NCI-H1092 treated with DMSO at 0.1 percent for 48 hours (cell line): Measurements from ENCODE around the gene CACNA1C.

Experiments
- DNase-seq: peaks from one replicate; lab custom pipeline; 2025; lab: John Stamatoyannopoulos, UW

Gene CACNA1C

DNA sequence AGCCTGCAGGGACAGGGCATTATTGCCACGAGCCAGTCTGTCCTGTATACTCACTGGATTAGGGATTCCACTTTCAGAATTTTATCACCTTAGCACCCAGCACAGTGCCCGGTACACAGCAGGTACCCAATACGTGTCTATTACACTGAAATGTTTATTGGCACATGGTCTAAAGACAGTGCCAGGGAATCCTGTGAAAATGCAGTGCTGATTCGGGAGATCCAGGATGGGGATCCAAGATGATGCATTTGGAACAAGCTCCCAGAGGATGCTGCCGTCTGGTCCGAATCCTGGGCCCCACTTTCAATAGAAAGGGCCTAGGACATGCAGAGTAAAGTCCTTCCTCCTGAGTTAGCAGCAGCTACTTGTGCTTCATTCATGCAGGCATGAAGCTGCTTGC lies 230.7 kb downstream of the CACNA1C start:
- DNase-seq, result no peak

DNA sequence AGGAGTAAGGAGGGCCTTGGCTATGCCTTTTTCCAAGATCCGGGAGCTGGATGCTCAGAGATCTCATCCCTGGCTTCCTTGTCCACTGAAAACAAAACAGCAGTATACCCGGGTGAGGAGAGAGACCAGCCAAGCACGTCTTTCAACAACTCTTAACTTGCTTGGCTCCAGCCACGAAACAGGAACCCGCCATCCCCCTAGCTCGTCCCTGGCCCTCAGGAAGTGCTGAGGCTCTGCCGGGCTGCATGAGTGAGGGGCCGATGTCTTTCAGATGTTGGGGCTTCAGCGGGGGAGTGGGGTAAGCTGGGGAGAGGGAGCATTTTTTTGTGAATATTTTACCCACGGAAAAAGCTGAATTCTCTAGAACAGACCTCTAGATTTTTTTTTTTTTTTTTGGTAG lies 231.1 kb downstream of the CACNA1C start:
- no peak for DNase-seq

DNA sequence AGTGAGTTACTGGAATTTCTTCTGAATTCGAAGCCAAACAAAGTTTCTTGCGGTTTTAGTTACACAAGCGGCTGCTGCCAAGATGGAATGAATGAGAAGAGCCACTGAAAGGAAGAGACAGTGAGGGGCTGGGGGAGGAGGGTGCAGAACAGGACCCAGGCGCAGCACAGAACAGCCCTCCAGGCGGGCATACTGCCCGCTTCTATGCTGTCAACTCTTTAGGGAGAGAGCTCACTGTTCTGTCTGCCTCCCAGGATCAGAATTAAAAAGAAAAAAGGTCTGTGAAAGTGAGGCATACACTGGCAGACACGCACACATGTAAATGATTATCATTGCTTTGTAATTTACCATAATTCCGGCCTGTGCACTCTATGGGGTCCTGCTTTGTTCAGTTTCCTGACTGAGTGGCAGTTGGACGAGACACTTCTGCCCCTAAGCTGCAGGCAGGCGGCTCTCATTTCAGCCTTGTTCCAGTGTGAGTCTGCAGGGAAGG lies 231.6 kb downstream of the CACNA1C start:
- peak; percentile 47 for DNase-seq

DNA sequence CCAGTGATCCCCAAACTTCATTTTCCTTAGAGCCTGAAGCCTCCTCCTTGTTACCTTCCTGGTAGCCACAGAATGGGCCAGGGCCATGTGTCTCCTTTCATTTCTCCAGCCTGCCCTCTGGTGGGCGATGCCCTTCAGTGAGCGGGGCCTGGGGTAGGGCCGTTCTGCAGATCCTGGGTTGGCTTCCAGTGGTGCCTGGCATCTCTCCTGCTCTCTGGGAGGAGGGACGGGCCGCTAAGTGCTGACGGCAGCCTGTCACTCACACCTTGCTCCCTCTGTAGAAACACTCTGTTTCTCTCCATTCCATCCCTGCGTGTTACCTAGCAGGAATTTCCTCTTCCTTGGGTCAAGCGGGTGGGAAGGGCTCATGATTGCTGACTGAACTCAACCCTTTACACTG lies 232.1 kb downstream of the CACNA1C start:
- peak; percentile 86 for DNase-seq

DNA sequence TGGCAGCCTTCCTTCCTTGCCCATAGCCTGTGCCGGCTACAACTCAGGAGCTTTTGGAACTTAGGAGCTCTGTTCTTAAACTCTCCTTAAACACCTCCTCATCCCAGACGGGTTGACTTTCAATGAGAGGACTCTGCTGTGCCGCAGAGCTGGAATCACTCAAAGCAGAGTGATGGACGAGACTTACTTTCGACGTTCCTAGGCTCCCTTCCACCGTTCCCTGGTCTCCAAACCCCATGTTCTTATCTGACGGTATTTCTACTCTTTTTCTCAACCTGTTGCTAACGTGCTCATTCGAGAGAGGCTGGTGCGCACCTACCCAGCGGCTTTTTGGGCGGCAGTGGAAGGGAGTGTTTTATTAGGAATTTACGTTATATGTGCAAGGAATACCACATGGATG lies 232.7 kb downstream of the CACNA1C start:
- no peak for DNase-seq

DNA sequence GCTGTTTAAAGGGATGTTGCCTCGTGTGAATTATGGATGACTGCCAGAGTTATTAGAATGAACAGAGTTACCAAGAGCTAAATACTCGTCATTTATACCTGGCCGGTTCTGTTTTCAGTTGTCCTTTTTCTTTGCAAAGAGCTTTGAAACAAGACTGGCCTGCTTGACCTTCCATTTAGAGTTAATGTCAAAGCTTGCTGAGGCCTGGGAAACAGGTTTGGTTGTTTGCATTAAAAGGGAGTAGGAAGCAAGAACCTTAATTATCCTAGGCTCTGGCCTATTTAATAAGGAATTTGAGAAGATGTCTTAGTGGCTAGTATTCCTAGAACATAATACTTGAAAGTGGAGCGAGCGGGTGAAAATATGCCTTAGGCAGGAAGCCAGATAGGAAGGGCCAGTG lies 233.3 kb downstream of the CACNA1C start:
- DNase-seq, result no peak

DNA sequence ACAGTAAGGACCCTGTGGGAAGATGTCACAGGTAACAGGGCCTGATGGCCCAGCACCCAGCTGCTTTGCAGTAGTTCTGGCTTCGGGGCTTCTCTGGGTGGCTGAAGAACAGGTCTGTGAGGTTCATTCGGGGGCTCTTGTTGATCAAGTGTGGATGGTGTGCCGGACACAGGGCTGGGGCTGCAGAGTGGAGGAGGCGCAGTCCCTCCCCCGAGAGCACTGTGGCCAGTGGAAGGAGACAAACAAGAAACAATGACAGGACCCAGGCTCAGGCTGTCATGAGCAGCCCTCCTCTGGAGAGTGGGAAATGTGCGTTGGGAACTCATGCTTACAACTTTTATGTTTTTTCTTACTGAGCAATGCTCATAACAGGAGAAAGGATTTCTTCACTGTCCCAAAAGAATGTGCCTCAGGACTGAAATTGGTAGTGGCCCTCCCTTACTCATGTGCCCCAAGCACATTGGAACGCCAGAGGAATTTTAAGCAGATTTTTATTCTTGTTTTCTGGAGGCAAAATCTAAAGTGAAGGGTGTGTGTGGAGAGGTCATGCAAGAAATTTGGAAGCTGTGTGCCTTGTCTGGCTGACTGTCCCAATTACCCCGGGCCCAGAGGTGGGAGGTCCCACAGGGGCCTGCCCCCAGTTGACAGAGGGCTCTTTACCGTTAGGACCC lies 233.8 kb downstream of the CACNA1C start:
- no peak for DNase-seq

DNA sequence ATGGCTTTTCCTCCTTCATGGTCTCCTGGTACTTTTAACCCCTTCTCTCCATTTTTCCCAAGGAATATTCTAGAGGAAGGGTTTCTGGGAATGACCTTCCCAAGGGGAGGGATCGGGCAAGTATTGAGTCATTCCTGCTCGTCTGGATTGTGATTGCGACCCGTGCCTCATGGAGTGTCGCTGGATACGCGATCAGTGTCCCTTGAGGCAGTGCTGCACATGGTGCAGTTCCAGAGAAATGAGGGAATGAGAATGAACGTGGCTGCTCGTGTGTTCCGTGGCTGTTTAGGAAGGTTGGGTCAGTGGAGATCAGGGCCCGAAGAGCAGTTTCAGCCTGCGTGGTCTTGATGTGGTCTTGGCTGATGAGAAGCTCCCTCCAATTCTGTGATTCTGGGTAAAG lies 234.4 kb downstream of the CACNA1C start:
- DNase-seq, result no peak

DNA sequence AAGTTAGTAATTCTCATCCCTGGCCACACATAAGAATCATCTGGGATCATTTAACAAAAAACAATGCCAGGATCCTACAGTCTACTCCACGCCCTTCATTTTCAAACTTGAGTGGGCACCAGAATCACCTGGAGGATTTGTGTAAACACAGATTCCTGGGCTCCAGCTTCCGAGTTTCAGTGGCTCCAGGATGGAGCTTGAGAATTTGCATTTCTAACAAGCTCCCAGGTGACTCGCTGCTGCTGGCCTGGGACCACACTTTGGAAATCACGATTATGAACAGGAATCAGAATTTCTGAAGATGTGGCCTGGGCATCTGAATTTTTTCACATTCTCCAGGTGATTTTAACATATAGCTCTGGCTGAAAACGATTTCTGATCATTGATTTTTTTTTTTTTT lies 234.8 kb downstream of the CACNA1C start:
- no peak for DNase-seq

DNA sequence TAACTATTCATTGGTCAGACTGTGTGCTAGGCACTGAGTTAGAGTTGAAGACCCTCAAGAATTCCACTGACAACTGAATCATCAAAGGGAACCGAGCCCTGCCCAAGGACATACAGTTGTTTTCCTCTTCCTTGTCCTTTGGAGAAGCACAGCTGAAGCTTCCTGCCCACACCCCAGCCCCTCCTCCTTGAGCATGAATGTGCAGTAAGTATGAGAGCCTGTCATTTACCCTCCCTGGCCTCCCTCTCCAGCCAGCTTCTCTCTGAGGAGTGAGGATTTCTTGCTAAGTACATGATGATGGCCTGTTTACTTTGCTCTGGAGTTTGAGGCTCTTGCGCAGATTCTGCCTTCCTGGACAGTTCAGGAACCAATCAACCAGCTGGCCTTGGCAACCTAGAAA lies 235.2 kb downstream of the CACNA1C start:
- DNase-seq, result no peak

DNA sequence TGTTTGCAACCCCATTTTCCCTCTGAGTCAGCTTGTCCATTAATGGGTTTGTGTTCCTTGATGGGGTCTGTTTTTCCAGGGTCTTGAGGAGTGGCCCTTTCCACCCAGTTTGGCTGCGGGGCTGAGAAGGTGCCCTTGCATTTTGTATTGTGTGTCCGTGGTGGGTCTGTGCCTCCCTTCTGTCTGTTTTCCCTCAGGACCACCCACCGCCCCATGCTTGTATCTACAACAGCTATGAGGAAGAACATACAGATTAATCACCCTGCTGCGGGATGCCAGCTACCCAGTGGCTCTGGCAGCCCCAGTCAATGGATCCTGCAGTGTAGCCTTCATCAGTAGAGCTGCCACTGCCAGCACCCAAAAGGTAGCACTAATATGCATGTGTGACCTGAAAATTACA lies 235.7 kb downstream of the CACNA1C start:
- no peak for DNase-seq

DNA sequence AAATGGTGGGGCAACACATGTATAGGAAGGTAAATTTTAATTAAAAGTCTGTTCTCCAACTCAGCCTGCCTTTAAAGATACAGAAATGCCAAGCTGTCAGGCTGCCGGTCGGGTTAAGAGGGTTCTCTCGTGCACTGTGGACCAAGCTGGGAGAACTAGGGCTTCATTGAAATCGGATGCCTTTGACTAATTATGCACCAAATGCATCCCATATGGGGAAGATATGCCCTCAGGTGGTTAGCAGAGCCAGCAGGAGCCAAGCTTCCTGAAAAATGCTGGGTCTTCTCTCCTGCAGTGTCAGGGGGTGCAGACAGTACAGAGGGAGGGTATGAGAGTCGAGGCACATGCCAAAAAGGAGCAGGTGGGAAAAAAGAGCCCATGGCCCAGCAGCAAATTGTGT lies 236.1 kb downstream of the CACNA1C start:
- DNase-seq, result peak; percentile 24

DNA sequence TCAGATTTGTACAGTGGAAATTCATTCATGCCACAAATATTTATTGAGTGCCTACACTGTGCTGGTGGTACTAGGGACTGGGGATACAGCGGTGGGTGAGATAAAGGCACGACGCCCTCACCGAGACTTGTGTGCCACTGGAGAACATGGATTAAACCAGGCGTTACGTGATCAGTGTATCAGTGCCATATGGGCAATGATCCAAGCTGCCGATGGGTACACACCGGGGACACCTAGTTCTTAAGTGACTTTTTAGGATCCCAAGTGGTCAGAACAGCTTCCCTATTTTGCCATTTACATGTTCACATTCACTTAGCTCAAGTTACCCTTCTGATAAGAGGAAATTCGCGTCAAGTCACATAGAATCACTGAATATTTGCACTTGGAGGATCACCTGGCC lies 236.7 kb downstream of the CACNA1C start:
- no peak for DNase-seq

DNA sequence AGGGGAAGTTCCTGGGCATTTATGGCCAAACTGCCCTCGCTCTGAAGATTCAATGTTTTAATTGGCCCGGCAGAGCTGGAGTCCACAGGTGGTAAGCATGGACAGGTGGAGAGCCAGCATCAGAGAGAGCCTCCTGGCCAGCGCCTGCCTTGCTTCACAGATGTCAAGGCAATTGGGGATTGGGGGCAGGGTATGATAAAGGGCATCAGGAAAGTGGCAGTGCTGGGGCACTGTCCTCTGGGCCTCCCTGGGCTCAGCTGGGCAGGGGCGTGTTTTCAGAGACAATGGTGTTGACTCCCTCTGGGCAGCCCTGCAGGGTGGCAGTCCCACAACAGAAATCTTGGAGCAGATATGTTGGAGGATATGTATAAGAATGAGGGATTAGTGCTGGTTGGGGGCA lies 237.3 kb downstream of the CACNA1C start:
- no peak for DNase-seq

DNA sequence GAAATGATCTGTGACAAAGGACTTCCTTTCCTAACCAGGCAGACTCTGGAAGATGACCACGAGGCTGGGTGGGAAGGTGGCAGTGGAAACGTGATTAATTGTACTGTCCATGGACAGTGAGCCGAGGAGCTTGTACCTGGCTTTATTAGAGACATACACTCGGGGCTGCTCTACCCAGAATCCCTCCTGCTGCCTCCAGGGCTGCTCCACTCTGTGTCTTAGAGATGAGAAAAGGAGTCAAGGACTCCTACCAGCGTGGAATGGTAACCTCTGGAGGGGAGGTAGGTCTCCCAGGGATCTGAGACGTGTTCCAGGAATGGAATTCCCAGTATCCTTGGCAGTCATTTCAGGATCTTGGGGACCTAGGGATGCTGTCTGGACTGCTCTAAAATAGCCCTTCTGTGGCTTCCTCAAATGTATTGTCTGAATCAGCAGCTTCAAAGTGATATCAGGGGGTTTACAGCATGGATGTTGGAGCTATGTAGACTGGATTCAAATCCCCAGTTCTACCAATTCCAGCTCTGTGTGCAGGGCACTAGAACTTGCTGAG lies 237.8 kb downstream of the CACNA1C start:
- DNase-seq, result no peak

DNA sequence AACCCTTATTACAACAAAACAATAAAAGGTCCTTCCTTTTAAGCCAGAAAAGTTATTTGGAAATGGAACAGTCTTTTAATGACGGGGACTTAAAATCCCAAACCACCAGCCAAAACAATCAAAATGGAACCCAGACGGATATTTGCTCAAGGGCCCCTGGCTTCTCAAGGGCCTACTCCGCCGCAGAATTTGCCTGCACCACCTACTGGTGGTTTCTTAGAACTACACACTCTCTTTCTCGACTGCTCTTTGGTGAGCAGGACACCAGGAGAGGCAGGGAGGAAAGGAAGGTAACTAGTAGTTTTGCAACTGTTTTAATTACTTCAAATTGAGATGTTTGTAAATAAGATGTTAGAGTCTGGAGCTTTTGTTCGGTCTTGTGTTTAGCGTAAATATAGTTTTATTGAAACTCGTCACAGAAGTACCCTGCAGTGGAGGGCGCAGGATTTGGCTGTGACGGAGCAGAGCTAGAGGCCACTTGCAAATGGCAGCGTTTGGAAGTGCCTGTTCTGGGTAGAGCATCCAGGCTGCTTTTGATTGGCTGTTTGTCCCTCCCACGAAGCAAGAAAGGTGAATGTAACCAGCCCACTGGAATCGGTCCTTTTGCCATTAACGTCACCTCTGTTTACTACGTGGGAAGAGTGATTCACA lies 238.5 kb downstream of the CACNA1C start:
- peak; percentile 52 for DNase-seq

DNA sequence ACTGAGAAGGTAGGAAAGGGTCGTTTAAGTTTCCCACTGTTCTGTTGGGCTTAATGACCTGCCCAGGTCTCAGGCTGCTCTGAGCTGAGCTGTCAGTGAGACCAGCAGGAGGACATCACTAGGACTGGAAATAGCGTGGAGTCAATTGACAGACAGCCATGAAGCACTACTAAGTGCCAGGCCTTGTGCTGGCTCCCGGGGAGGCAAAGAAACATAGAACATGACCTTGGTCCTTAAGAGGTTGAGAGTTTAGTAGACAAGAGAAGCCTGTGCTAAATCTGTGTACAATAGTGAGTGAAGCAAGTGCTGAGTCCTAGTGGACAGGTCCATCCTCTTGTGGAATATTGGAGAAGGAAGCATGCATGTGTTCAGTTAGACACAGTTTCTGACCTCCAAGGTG lies 239.2 kb downstream of the CACNA1C start:
- no peak for DNase-seq

DNA sequence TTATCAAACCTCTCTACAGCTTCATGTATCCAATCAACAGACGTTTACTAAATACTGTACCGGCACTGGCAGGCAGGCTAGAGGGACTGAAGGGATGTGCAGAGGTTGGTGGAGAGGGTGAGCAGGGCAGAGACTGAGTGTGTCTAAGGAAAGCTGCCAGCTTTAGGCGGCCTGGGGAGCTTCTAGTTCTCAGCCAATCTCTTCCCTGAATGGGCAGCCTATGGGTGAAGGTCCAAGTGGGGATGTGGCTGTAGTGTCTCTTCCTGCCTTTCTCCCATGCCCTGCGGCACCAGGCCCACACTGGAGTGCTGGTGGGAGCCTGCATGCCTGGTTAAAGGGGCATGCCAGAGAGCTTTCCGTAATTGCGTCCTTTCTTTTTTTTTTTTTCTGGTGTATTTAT lies 239.8 kb downstream of the CACNA1C start:
- DNase-seq, result no peak

DNA sequence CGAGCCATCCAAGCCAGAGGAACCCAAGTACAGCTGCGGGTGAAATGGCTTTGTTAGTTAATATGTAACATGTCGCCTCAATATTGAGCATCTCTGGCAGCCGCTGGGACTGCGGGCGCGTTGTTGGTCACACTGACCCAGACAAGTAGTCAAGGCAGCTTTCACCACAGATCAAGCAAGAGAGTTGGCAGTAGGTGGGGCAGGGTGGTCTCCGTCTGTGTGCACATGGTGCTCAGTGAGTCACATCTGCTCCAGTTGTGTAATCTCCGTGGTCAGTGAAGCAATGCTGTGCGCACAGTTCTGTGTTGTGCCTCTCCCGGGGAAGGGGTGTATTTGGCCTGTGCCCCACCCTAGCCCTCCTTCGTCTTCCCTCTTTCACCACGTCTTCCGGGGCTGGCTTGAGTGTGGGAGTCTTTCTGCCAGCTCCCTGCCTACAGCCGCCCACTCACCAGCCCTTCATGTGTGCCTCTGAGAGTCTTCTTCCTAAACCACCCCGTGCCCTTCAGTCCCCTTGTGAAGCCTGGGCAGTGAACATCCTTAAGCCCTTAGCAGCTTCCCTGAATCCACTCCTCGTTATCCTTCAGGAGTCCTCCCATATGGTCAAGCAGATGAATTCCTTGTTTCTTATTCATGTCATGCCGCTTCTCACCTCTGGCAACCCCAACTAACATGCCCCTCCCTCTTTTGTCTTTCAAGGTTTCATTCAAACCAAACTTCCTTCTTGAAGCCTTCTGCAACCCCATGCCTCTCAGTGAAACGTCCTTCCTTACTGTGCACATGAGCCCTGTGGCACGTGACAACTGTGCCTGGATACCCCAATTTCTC lies 242.1 kb downstream of the CACNA1C start:
- DNase-seq, result no peak

DNA sequence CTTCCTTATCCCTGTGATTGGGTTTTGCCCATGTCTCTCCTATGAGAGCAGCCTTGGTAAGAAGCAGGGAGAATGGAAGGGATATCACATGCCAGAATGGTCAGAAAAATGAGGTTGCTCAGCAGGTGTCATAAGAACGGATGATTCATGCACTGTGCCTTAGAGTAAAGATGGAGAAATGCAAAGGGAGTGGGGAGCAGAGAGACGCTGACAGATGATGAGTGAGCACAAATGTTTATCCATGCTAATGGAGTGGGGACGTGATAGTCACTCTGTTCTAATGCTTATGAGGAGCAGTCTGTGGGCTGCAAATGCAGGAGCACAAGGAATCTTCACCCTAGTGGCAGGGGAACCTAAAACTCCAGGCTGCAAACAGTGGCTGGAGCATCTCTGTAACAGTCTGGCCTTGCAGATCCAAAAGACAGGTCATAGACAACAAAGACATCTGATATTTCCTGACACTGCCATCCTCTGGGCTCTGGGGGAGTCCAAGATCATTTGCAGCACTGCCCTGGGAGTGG lies 243.2 kb downstream of the CACNA1C start:
- no peak for DNase-seq

DNA sequence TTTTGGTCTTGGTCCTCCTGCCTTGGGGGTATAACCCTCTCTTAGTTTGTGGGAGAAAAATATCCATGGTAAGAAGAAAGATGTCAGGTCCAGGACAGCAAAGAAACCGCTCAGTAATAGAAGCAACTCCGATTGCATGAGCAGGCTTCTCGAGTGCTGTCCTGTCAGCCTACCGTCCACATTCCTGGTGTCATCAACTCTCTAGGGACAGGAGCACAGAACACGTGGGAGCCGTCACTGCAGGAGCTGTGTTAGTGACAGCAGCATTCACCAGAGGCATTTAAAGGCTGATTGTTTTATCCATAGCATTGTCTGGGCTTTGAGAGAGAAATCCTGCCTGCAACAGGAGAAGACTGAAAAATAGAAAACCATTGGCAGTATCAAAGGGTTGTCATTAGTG lies 244.2 kb downstream of the CACNA1C start:
- no peak for DNase-seq

DNA sequence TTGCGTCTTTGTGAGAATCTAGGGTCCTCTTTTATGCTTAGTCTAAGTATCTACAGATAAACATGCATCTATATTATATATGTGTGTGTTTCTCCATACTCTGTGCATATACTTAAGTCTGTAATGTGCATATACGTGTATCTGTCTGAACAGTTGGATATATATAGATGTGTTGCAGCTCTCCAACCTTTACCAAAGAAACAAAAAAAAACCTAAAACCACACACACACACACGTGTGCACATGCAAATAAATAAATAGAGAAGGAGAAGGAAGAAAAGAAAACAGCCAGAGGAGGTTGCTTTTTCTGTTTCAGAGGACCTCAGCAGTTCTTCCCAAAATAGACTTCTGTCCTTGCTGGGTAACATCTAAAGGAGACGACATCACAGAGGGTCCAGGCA lies 244.9 kb downstream of the CACNA1C start:
- no peak for DNase-seq
